Testis (tissue), 2 donors: ENCODE data around the gene ZDHHC24.

Experiments used
- CTCF ChIP-seq, 3 experiments: fragments of 450-650 bp in 2 of 3; fragments of 200-600 bp in 1 of 3; sonication (generic) in 1 of 3; IDR thresholded peaks; one replicate each; pipeline ENCODE4 v1.5.1; 2016 to 2019; ENCODE audit warnings: antibody characterized with exemption in 3 of 3, mild to moderate bottlenecking in 2 of 3, moderate library complexity in 1 of 3
- POLR2A ChIP-seq: fragments of 450-650 bp; IDR thresholded peaks from one replicate; pipeline ENCODE4 v1.6.1; 2017; ENCODE audit warnings: antibody characterized with exemption, mild to moderate bottlenecking, moderate library complexity

DNA sequence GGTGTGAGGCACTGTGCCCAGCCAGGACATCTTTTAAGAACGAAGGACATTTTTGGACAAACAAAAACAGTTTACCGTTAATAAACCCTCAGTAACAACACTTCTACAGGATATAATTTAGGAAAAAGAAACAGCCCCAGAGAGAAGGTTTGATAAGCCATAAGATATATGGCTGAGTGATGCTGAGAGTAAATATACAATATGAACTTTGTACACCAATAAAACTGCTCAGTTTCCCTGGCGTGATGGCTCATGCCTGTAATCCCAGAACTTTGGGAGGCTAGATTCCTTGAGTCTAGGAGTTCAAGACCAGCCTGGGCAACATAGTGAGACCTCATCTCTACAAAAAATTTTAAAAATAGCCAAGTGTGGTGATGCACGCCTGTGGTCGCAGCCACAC lies 47.3 kb downstream of the ZDHHC24 start:
- TF ChIP-seq CTCF (IDR thresholded peaks at IDR 0.05), result no peak
- no peak for TF ChIP-seq POLR2A
